ENCODE measurements around the gene TNIP2.

DNA sequence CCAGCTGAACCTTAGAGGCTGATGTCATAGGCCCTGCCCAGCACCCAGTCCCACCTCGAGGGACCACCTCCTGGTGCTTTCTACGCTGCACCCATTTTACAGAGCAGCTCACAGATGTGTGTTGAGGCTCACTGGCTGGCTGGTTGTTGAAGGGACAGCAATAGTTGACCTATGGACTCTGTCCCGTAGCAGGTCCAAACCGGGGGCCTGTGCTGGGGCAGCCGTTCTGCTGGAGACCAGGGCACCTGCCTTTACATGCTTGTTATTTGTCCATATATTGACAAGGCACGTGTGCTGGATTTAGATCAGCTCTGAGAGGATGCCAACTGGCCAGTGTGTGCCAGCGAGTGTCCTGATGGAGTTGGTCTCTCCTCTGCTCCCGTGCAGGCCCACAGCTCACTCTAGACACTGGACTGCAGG is 58.1 kb downstream of the TNIP2 start:
- TF ChIP-seq, protein P1, sequence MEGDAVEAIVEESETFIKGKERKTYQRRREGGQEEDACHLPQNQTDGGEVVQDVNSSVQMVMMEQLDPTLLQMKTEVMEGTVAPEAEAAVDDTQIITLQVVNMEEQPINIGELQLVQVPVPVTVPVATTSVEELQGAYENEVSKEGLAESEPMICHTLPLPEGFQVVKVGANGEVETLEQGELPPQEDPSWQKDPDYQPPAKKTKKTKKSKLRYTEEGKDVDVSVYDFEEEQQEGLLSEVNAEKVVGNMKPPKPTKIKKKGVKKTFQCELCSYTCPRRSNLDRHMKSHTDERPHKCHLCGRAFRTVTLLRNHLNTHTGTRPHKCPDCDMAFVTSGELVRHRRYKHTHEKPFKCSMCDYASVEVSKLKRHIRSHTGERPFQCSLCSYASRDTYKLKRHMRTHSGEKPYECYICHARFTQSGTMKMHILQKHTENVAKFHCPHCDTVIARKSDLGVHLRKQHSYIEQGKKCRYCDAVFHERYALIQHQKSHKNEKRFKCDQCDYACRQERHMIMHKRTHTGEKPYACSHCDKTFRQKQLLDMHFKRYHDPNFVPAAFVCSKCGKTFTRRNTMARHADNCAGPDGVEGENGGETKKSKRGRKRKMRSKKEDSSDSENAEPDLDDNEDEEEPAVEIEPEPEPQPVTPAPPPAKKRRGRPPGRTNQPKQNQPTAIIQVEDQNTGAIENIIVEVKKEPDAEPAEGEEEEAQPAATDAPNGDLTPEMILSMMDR (IDR thresholded peaks at IDR 0.05; ENCODE audit: insufficient read depth, low read depth, low read length): no peak
- no peak for TF ChIP-seq EZH2 (IDR thresholded peaks at IDR 0.05; ENCODE audit: insufficient read depth, low read length)
